Measurements from ENCODE around the gene CXCR4.

CXCR4 gene

DNA sequence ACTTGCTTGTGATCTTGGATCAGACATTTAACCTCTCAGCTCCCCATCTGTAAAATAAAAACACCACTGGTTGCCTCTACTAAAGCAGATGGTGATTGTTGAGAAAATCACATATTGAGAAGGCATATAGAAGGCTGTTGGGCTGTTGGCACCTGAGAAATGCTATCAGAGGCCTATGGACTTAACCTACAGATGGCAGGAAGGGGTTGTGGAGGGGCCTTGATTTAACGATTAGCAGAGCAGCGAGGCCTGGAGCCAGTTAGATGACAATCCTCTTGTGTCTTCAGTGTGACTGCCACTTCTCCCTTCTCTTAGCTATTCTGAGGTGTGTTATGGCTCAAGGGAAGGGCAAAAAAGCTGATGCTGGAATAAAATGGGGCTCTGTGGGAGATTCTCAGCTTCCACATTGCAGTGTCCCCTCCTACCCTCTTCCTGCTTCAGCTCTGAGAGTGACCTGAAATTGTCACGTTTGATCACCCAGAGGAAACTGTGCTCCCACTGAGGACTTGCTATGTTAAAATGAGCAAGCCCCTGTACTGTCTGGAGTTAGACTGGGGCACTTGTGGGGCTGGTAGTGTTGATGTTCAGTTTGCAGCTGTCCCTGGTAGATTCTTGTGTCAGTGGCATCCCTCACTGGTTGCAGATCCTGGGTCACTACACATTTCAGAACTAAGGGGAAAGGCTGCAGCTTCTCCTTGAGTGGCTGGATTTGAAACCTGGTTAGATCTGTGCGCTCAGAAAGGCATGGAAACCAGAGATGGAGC, 31.5 kb downstream of the CXCR4 start (continued):
- TF ChIP-seq, protein P1, sequence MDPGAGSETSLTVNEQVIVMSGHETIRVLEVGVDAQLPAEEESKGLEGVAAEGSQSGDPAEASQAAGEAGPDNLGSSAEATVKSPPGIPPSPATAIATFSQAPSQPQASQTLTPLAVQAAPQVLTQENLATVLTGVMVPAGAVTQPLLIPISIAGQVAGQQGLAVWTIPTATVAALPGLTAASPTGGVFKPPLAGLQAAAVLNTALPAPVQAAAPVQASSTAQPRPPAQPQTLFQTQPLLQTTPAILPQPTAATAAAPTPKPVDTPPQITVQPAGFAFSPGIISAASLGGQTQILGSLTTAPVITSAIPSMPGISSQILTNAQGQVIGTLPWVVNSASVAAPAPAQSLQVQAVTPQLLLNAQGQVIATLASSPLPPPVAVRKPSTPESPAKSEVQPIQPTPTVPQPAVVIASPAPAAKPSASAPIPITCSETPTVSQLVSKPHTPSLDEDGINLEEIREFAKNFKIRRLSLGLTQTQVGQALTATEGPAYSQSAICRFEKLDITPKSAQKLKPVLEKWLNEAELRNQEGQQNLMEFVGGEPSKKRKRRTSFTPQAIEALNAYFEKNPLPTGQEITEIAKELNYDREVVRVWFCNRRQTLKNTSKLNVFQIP (CRISPR knock-in tag; IDR thresholded peaks at IDR 0.05; ENCODE audit: borderline replicate concordance, low read depth): no peak
- TF ChIP-seq, protein P2, sequence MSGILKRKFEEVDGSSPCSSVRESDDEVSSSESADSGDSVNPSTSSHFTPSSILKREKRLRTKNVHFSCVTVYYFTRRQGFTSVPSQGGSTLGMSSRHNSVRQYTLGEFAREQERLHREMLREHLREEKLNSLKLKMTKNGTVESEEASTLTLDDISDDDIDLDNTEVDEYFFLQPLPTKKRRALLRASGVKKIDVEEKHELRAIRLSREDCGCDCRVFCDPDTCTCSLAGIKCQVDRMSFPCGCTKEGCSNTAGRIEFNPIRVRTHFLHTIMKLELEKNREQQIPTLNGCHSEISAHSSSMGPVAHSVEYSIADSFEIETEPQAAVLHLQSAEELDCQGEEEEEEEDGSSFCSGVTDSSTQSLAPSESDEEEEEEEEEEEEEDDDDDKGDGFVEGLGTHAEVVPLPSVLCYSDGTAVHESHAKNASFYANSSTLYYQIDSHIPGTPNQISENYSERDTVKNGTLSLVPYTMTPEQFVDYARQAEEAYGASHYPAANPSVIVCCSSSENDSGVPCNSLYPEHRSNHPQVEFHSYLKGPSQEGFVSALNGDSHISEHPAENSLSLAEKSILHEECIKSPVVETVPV (CRISPR knock-in tag; IDR thresholded peaks at IDR 0.05): no peak
- TF ChIP-seq ISL1 (CRISPR knock-in tag; IDR thresholded peaks at IDR 0.05) (no peak), SNAI2 (CRISPR knock-in tag; IDR thresholded peaks at IDR 0.05) (no peak), ESRRG (CRISPR knock-in tag; IDR thresholded peaks at IDR 0.05) (no peak)
- TF ChIP-seq, protein P3, sequence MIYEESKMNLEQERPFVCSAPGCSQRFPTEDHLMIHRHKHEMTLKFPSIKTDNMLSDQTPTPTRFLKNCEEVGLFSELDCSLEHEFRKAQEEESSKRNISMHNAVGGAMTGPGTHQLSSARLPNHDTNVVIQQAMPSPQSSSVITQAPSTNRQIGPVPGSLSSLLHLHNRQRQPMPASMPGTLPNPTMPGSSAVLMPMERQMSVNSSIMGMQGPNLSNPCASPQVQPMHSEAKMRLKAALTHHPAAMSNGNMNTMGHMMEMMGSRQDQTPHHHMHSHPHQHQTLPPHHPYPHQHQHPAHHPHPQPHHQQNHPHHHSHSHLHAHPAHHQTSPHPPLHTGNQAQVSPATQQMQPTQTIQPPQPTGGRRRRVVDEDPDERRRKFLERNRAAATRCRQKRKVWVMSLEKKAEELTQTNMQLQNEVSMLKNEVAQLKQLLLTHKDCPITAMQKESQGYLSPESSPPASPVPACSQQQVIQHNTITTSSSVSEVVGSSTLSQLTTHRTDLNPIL (CRISPR knock-in tag; IDR thresholded peaks at IDR 0.05; ENCODE audit: low read depth): no peak

DNA sequence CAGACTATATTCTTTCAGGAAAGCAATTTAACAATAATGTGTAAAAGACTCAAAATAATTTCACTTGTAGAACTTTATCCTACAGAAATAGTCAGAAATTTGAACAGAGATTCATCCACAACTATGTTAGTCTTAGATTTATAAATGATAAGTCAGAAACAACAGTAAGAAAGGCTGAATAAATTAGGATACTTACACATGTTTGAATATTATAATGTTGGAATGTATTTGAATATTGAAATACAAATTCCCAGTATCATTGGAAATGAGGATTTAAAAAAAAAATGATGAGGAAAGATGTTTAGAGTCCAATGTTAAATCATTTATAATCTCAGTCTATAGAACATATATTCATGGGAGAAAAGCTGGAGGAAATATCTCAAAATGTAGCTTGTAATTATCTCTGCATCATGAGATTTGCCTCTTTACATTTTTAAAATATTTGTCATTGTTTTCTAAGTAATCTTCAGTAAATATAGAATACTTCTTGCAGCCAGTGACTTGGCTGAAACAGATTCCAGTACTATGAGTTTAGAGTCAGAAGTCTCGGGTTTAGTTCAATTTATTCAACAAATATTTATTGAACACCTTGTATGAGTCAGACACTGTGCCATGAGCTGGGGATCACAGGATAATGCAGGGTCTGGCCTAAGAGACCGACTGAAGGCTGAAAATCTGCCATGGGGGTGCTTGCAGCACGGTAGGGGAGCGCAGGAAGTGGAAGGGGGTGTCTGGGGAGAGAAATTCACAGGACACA, 32.3 kb downstream of the CXCR4 start:
- no peak for ATAC-seq
- no peak for TF ChIP-seq TCF4 (CRISPR knock-in tag; IDR thresholded peaks at IDR 0.05; ENCODE audit: borderline replicate concordance)

DNA sequence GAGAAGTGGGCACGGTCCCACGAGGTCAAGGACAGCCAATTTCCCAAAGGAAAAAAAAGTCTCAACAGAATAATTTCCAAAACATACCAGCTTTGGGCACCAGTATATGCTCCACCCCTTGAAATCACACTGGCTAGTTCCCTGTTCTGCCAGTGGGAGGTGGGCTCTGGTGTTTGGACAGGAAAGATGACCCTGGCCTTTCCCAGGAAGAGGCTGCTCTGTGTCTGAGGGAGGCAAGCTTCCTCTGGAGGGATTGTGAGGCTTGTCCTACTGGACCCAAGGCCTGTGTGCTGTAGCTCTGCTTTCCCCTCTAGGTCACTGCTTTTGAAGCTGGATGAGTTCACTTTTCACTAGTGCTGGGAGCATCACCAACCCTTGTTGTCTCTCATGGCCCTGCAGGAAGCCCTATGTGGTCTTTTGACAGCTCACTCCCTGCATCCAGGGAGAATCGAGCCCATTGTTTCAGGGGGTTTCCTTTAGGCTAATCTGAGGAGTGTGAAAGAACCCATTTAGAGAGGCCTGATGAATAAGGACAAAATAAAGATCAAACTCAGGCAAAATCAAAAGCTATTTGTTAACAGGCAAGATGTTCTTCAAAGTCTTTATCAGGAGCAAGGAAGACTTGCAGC, 36.3 kb downstream of the CXCR4 start:
- no peak for ATAC-seq
- TF ChIP-seq, protein P4, sequence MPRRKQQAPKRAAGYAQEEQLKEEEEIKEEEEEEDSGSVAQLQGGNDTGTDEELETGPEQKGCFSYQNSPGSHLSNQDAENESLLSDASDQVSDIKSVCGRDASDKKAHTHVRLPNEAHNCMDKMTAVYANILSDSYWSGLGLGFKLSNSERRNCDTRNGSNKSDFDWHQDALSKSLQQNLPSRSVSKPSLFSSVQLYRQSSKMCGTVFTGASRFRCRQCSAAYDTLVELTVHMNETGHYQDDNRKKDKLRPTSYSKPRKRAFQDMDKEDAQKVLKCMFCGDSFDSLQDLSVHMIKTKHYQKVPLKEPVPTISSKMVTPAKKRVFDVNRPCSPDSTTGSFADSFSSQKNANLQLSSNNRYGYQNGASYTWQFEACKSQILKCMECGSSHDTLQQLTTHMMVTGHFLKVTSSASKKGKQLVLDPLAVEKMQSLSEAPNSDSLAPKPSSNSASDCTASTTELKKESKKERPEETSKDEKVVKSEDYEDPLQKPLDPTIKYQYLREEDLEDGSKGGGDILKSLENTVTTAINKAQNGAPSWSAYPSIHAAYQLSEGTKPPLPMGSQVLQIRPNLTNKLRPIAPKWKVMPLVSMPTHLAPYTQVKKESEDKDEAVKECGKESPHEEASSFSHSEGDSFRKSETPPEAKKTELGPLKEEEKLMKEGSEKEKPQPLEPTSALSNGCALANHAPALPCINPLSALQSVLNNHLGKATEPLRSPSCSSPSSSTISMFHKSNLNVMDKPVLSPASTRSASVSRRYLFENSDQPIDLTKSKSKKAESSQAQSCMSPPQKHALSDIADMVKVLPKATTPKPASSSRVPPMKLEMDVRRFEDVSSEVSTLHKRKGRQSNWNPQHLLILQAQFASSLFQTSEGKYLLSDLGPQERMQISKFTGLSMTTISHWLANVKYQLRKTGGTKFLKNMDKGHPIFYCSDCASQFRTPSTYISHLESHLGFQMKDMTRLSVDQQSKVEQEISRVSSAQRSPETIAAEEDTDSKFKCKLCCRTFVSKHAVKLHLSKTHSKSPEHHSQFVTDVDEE (CRISPR knock-in tag; IDR thresholded peaks at IDR 0.05): no peak
- TF ChIP-seq ZC3H10 (CRISPR knock-in tag; IDR thresholded peaks at IDR 0.05) (no peak), ESRRG (CRISPR knock-in tag; IDR thresholded peaks at IDR 0.05) (no peak), ZNF8 (CRISPR knock-in tag; IDR thresholded peaks at IDR 0.05) (no peak), ZFP3 (CRISPR knock-in tag; IDR thresholded peaks at IDR 0.05) (no peak), PPARA (CRISPR knock-in tag; IDR thresholded peaks at IDR 0.05; ENCODE audit: borderline replicate concordance) (no peak), TCF4 (CRISPR knock-in tag; IDR thresholded peaks at IDR 0.05; ENCODE audit: borderline replicate concordance) (no peak), ISL1 (CRISPR knock-in tag; IDR thresholded peaks at IDR 0.05) (no peak), OSR1 (CRISPR knock-in tag; IDR thresholded peaks at IDR 0.05) (no peak), GLIS3 (CRISPR knock-in tag; IDR thresholded peaks at IDR 0.05) (no peak), BACH2 (CRISPR knock-in tag; IDR thresholded peaks at IDR 0.05; ENCODE audit: borderline replicate concordance) (no peak), TOX (CRISPR knock-in tag; IDR thresholded peaks at IDR 0.05; ENCODE audit: borderline replicate concordance) (no peak), ZFP30 (CRISPR knock-in tag; IDR thresholded peaks at IDR 0.05) (no peak), CSDC2 (CRISPR knock-in tag; IDR thresholded peaks at IDR 0.05) (no peak), SNAI2 (CRISPR knock-in tag; IDR thresholded peaks at IDR 0.05) (no peak), ZNF70 (CRISPR knock-in tag; IDR thresholded peaks at IDR 0.05) (no peak)
- TF ChIP-seq, protein P5, sequence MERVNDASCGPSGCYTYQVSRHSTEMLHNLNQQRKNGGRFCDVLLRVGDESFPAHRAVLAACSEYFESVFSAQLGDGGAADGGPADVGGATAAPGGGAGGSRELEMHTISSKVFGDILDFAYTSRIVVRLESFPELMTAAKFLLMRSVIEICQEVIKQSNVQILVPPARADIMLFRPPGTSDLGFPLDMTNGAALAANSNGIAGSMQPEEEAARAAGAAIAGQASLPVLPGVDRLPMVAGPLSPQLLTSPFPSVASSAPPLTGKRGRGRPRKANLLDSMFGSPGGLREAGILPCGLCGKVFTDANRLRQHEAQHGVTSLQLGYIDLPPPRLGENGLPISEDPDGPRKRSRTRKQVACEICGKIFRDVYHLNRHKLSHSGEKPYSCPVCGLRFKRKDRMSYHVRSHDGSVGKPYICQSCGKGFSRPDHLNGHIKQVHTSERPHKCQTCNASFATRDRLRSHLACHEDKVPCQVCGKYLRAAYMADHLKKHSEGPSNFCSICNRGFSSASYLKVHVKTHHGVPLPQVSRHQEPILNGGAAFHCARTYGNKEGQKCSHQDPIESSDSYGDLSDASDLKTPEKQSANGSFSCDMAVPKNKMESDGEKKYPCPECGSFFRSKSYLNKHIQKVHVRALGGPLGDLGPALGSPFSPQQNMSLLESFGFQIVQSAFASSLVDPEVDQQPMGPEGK (CRISPR knock-in tag; IDR thresholded peaks at IDR 0.05; ENCODE audit: borderline replicate concordance): no peak
- TF ChIP-seq, protein P1 (CRISPR knock-in tag; IDR thresholded peaks at IDR 0.05; ENCODE audit: borderline replicate concordance, low read depth): no peak
- TF ChIP-seq, protein P2 (CRISPR knock-in tag; IDR thresholded peaks at IDR 0.05): no peak

All from SK-N-SH treated with all-trans-retinoic acid at 6 μM for 48 hours (cell line).